H1 (cell line): ENCODE results near the gene TMUB2. TPM values are rescaled to one million over a fixed set of nuclear protein-coding genes. Genes with fewer than 3 reads are reported as not detected.

Source experiments
- CTCF ChIA-PET: fragments of 300-600 bp; sonication (Branson Sonifier 250); formaldehyde crosslinking; loops from one replicate; lab custom pipeline; 2021; ENCODE audit not compliant: partially characterized antibody; lab: Charles Lee
- POLR2A ChIA-PET: fragments of 300-600 bp; sonication (Branson Sonifier 250); formaldehyde crosslinking; loops from one replicate; lab custom pipeline; 2021; ENCODE audit warnings: inconsistent platforms; ENCODE audit not compliant: partially characterized antibody; lab: Charles Lee
- DNase-seq, 2 experiments: peaks; one replicate each; pipeline versions ENCODE4 v3.0.0 to v3.0.0-alpha.2; 2010 to 2022; ENCODE audit warnings: low spot score in 2 of 2, low read depth in 1 of 2, mixed read lengths in 1 of 2
- FAIRE-seq: peaks from 2 replicates; lab custom pipeline; 2011; peaks lifted over from hg19 to GRCh38; lab: Jason Lieb, UNC
- H2AFZ ChIP-seq: 2 replicates; pipeline ENCODE4 v1.8.1; 2012; ENCODE audit warnings: low read length, inconsistent platforms
- H2AK5ac ChIP-seq: 2 replicates; pipeline ENCODE4 v1.6.1; 2013; ENCODE audit warnings: low read depth, low read length
- H2BK120ac ChIP-seq: replicated peaks from 2 replicates; pipeline ENCODE3; 2013; ENCODE audit warnings: low read depth, low read length, inconsistent platforms
- H2BK12ac ChIP-seq: 2 replicates; pipeline ENCODE4 v1.6.1; 2013; ENCODE audit warnings: low read depth, low read length
- H2BK15ac ChIP-seq: 2 replicates; pipeline ENCODE4 v1.6.1; 2013; ENCODE audit warnings: low read length
- H2BK20ac ChIP-seq: 2 replicates; pipeline ENCODE4 v1.6.1; 2013; ENCODE audit warnings: low read length
- H2BK5ac ChIP-seq: 2 replicates; pipeline ENCODE4 v1.6.1; 2013; ENCODE audit warnings: low read depth, low read length
- H3K14ac ChIP-seq: 2 replicates; pipeline ENCODE4 v1.6.1; 2013; ENCODE audit warnings: inconsistent platforms; ENCODE audit not compliant: insufficient read length
- H3K18ac ChIP-seq: 2 replicates; pipeline ENCODE4 v1.6.1; 2013; ENCODE audit warnings: low read length; ENCODE audit errors: extremely low read depth
- H3K23ac ChIP-seq: 2 replicates; pipeline ENCODE4 v1.6.1; 2013; ENCODE audit warnings: inconsistent platforms; ENCODE audit not compliant: insufficient read length
- H3K23me2 ChIP-seq: 2 replicates; pipeline ENCODE4 v1.6.1; 2013; ENCODE audit warnings: low read depth, low read length
- H3K27ac ChIP-seq: 2 replicates; pipeline ENCODE4 v1.6.1; 2011; ENCODE audit warnings: low read depth, low read length, inconsistent platforms
- H3K27me3 ChIP-seq, 4 experiments: replicated peaks in 1 of 4; 1 replicate in 1 of 4; 2 replicates in 3 of 4; pipeline versions ENCODE4 v1.6.1 to v1.8.1; 2011 to 2013; ENCODE audit warnings: low read length in 3 of 4, mild to moderate bottlenecking in 3 of 4, inconsistent platforms in 2 of 4, mixed read lengths in 2 of 4, moderate library complexity in 1 of 4; ENCODE audit not compliant: control insufficient read depth in 3 of 4, insufficient read depth in 3 of 4; ENCODE audit errors: extremely low read depth in 1 of 4
- H3K36me3 ChIP-seq, 4 experiments: 2 replicates each; pipeline versions ENCODE4 v1.6.1 to v1.8.1; 2011 to 2013; ENCODE audit warnings: mild to moderate bottlenecking in 4 of 4, low read length in 3 of 4, moderate library complexity in 2 of 4, control low read depth in 1 of 4, inconsistent platforms in 1 of 4; ENCODE audit not compliant: insufficient read depth in 4 of 4, control insufficient read depth in 2 of 4
- H3K4ac ChIP-seq: replicated peaks from 2 replicates; pipeline ENCODE3; 2013; ENCODE audit warnings: low read length, low read depth, mixed read lengths, inconsistent platforms; ENCODE audit not compliant: insufficient read length
- H3K4me1 ChIP-seq, 4 experiments: replicated peaks in 1 of 4; 1 replicate in 1 of 4; 2 replicates in 3 of 4; pipeline versions ENCODE4 v1.6.1 to v1.8.1; 2011 to 2013; ENCODE audit warnings: low read length in 3 of 4, inconsistent platforms in 2 of 4, mixed read lengths in 1 of 4; ENCODE audit not compliant: insufficient read depth in 4 of 4, control insufficient read depth in 3 of 4
- H3K4me2 ChIP-seq, 2 experiments: 2 replicates each; pipeline versions ENCODE4 v1.6.1 to v1.8.1; 2011 to 2013; ENCODE audit warnings: low read depth in 2 of 2, low read length in 2 of 2, control low read depth in 1 of 2, inconsistent platforms in 1 of 2, mild to moderate bottlenecking in 1 of 2; ENCODE audit not compliant: insufficient read depth in 1 of 2
- H3K4me3 ChIP-seq, 4 experiments: fragments of 200-600, 300-600 bp in 1 of 4; sonication (generic), shearing (Covaris generic), sonication (Bioruptor Twin) in 1 of 4; 2 replicates each; pipeline versions ENCODE4 v1.5.1 to v1.8.1; 2011 to 2016; ENCODE audit warnings: low read length in 4 of 4, low read depth in 3 of 4, control low read depth in 2 of 4, inconsistent platforms in 2 of 4, mild to moderate bottlenecking in 2 of 4, mixed read lengths in 1 of 4, moderate library complexity in 1 of 4; ENCODE audit not compliant: insufficient read depth in 2 of 4; ENCODE audit errors: extremely low read depth in 1 of 4
- H3K56ac ChIP-seq: replicated peaks from 2 replicates; pipeline ENCODE3; 2013; ENCODE audit warnings: low read depth, mild to moderate bottlenecking, mixed read lengths, low read length, inconsistent platforms; ENCODE audit not compliant: insufficient read length
- H3K79me1 ChIP-seq: 2 replicates; pipeline ENCODE4 v1.6.1; 2013; ENCODE audit warnings: low read depth, low read length, control low read depth
- H3K79me2 ChIP-seq, 2 experiments: 2 replicates each; pipeline versions ENCODE4 v1.6.1 to v1.8.1; 2012 to 2013; ENCODE audit warnings: low read length in 2 of 2, mild to moderate bottlenecking in 2 of 2, inconsistent platforms in 1 of 2; ENCODE audit not compliant: insufficient read depth in 2 of 2, control insufficient read depth in 1 of 2
- H3K9ac ChIP-seq, 4 experiments: replicated peaks in 1 of 4; 1 replicate in 1 of 4; 2 replicates in 3 of 4; pipeline versions ENCODE4 v1.6.1 to v1.8.1; 2011 to 2013; ENCODE audit warnings: low read depth in 3 of 4, low read length in 3 of 4, control low read depth in 2 of 4, mild to moderate bottlenecking in 2 of 4, moderate library complexity in 2 of 4, inconsistent platforms in 1 of 4; ENCODE audit errors: extremely low read depth in 1 of 4
- H3K9me3 ChIP-seq, 2 experiments: 2 replicates each; pipeline versions ENCODE4 v1.6.1 to v1.8.1; 2012 to 2013; ENCODE audit warnings: mild to moderate bottlenecking in 2 of 2, moderate library complexity in 2 of 2, control low read depth in 1 of 2, inconsistent platforms in 1 of 2, low read depth in 1 of 2, low read length in 1 of 2, mixed read lengths in 1 of 2; ENCODE audit not compliant: insufficient read depth in 2 of 2
- H4K20me1 ChIP-seq, 2 experiments: replicated peaks in 1 of 2; 2 replicates each; pipeline versions ENCODE3 to v1.8.1; 2011 to 2013; ENCODE audit warnings: inconsistent platforms in 2 of 2, low read length in 2 of 2, mild to moderate bottlenecking in 1 of 2; ENCODE audit not compliant: insufficient read depth in 2 of 2, control insufficient read depth in 1 of 2
- H4K5ac ChIP-seq: 2 replicates; pipeline ENCODE4 v1.6.1; 2013; ENCODE audit warnings: low read length, low read depth, mixed read lengths, inconsistent platforms; ENCODE audit not compliant: insufficient read length
- H4K8ac ChIP-seq: 2 replicates; pipeline ENCODE4 v1.8.0; 2013; ENCODE audit warnings: mild to moderate bottlenecking, moderate library complexity, low read length, inconsistent platforms; ENCODE audit not compliant: insufficient read depth; ENCODE audit errors: extremely low read depth
- H4K91ac ChIP-seq: replicated peaks from 2 replicates; pipeline ENCODE3; 2013; ENCODE audit warnings: low read length, mixed read lengths, inconsistent platforms; ENCODE audit not compliant: insufficient read length
- CHD1 ChIP-seq: IDR thresholded peaks from 2 replicates; pipeline ENCODE4 v1.6.1; 2012; ENCODE audit warnings: low read depth, low read length, improper control_type of control experiment
- JUN ChIP-seq: IDR thresholded peaks from 2 replicates; pipeline ENCODE4 v1.6.1; 2011; ENCODE audit warnings: low read depth, mild to moderate bottlenecking, improper control_type of control experiment, low read length
- JUND ChIP-seq: IDR thresholded peaks from 2 replicates; pipeline ENCODE4 v1.6.1; 2011; ENCODE audit warnings: mild to moderate bottlenecking, improper control_type of control experiment, low read length
- MAX ChIP-seq: IDR thresholded peaks from 2 replicates; pipeline ENCODE4 v1.6.1; 2012; ENCODE audit warnings: inconsistent platforms
- POLR2A ChIP-seq, 2 experiments: IDR thresholded peaks; 1 replicate in 1 of 2; 2 replicates in 1 of 2; pipeline ENCODE4 v1.6.1; 2011; ENCODE audit warnings: low read depth in 2 of 2, low read length in 2 of 2, mild to moderate bottlenecking in 2 of 2; ENCODE audit errors: control extremely low read depth in 1 of 2
- POU5F1 ChIP-seq: IDR thresholded peaks from 2 replicates; pipeline ENCODE4 v1.6.1; 2011; ENCODE audit warnings: low read depth, mild to moderate bottlenecking, low read length, moderate library complexity
- SIN3A ChIP-seq, 2 experiments: IDR thresholded peaks in 1 of 2; conservative IDR thresholded peaks in 1 of 2; 2 replicates each; pipeline ENCODE4 v1.6.1; 2011 to 2012; ENCODE audit warnings: low read length in 2 of 2, improper control_type of control experiment in 1 of 2, low read depth in 1 of 2, mild to moderate bottlenecking in 1 of 2
- SIRT6 ChIP-seq: IDR thresholded peaks from one replicate; pipeline ENCODE4 v1.7.1; 2012; ENCODE audit warnings: low read length, inconsistent platforms
- SRF ChIP-seq: IDR thresholded peaks from 2 replicates; pipeline ENCODE4 v1.6.1; 2011; ENCODE audit warnings: mild to moderate bottlenecking, low read depth, low read length, moderate library complexity
- SUZ12 ChIP-seq: fragments of 200-600 bp; sonication (generic); IDR thresholded peaks from 2 replicates; pipeline ENCODE4 v1.6.1; 2012; ENCODE audit warnings: mild to moderate bottlenecking, inconsistent platforms, low read length, moderate library complexity, mixed read lengths
- TEAD4 ChIP-seq: IDR thresholded peaks from 2 replicates; pipeline ENCODE4 v1.6.1; 2012; ENCODE audit warnings: low read depth, low read length, inconsistent platforms, mixed read lengths
- WGBS, 2 experiments: shearing (Covaris generic) in 1 of 2; methylation state at CpG; one replicate each; pipeline versions ENCODE4 v1.1.6 to v1.1.7; 2013 to 2015; ENCODE audit warnings: low lambda C conversion rate in 2 of 2, mixed read lengths in 2 of 2, inconsistent platforms in 1 of 2, low coverage in 1 of 2, missing lambda C conversion rate in 1 of 2; ENCODE audit not compliant: insufficient replicate concordance in 2 of 2, insufficient coverage in 1 of 2, insufficient read length in 1 of 2; ENCODE audit errors: extremely low coverage in 1 of 2, missing lambda C conversion rate in 1 of 2; 5-methylcytosine and 5-hydroxymethylcytosine counted together
- polyA plus RNA-seq, 7 experiments: library from polyadenylated mRNA; depleted of rRNA in 3 of 7; stranded (reverse) in 5 of 7; unstranded in 2 of 7; fragments of >200 nt in 5 of 7; fragments of 200-250 nt in 2 of 7; gene quantifications; 1 replicate in 5 of 7; 2 replicates in 1 of 7; 4 replicates in 1 of 7; pipeline versions ENCODE4 v1.2.1 to v1.2.3, GENCODE V29; 2011 to 2013; ENCODE audit warnings: missing spikeins in 2 of 7, mixed read lengths in 2 of 7
- total RNA-seq: library from RNA; stranded (reverse); fragmentation: NEBNext Ultra II Directional; extraction: Animal tissue kit (Norgen Biotek cat#: 25700); gene quantifications from 2 replicates; pipeline ENCODE4 v1.2.1, GENCODE V29; 2021

TMUB2 gene
- total and polyA plus RNA-seq, 2 of the 8 experiments (the other 6 are each of a cell fraction or from before 2014, with no cell fraction given): 18.5 to 30.5 TPM

GRCh38 chr17:44220213-44221083 is 33.7 kb downstream of the TMUB2 start:
- H4K91ac ChIP-seq: peak overlapping the region; percentile 90
- no peak overlapping the region for H2BK20ac ChIP-seq
- peak overlapping the region; percentile 84 to 97 for H3K4me2 ChIP-seq
- no peaks in the 10 kb centered on the region for H3K27me3 ChIP-seq
- H3K79me1 ChIP-seq: peaks cover 9% of the 10 kb centered on the region
- H3K9ac ChIP-seq: peak overlapping the region; percentile 67 to 96 (median 92)
- peak overlapping the region; percentile 97 for H3K56ac ChIP-seq
- H2AFZ ChIP-seq: no peak overlapping the region
- FAIRE-seq: no peak
- H3K79me2 ChIP-seq: peaks cover 11 to 23% of the 10 kb centered on the region in 2 experiments
- no peak overlapping the region for H3K4ac ChIP-seq
- H3K36me3 ChIP-seq: peaks cover 11 to 17% (median 14%) of the 10 kb centered on the region in 4 experiments; a peak in 7 of 8 replicates
- peak in 1 of 2 experiments; percentile 72 for DNase-seq
- no peaks in the 10 kb centered on the region for H3K9me3 ChIP-seq
- peaks cover 21% of the 10 kb centered on the region for H3K23me2 ChIP-seq
- peaks cover 0 to 4% of the 10 kb centered on the region in 2 experiments for H4K20me1 ChIP-seq
- H3K27ac ChIP-seq: peak overlapping the region; percentile 87
- no peak overlapping the region for H2BK120ac ChIP-seq
- H2BK12ac ChIP-seq: no peak overlapping the region
- 2% methylated on average over 38 of the region's 108 CpGs; no CpG with 5 or more reads in 1 of the 2 experiments for WGBS, 2 experiments
- peak overlapping the region; percentile 99; the same call in 1 of the 2 replicates for H4K8ac ChIP-seq
- 0 out of 2 replicates have a peak overlapping the region, but pooled peaks have one; percentile 30 for H2AK5ac ChIP-seq
- peak overlapping the region; percentile 97 for H3K18ac ChIP-seq
- peaks cover 4 to 21% (median 5%) of the 10 kb centered on the region in 4 experiments; a peak in 6 of 7 replicates for H3K4me1 ChIP-seq
- peak overlapping the region; percentile 61; the same call in 1 of the 2 replicates for H2BK15ac ChIP-seq
- no peak overlapping the region for H3K14ac ChIP-seq
- H3K4me3 ChIP-seq: peak overlapping the region; percentile 79 to 100 (median 88)
- CTCF ChIA-PET: interaction anchor here (0.8 to 3.3 kb wide), 17 partner anchors 10 to 142 kb away, joined by 3 to 26 read pairs (median 5); partner anchors contain the start of genes GRN and RUNDC3A
- peak overlapping the region; percentile 90; the same call in 1 of the 2 replicates for H2BK5ac ChIP-seq
- POLR2A ChIA-PET: interaction anchor here (0.6 to 4.9 kb wide), 31 partner anchors 9 to 143 kb away, joined by 3 to 58 read pairs (median 4); partner anchors contain the start of genes ASB16, GRN, RUNDC3A and SLC25A39
- no peak overlapping the region for H3K23ac ChIP-seq
- H4K5ac ChIP-seq: peak overlapping the region; percentile 85
- peak; percentile 45; the same call in 1 of the 2 replicates for TF ChIP-seq MAX
- no peak; the same call in 1 of the 2 replicates for TF ChIP-seq CHD1
- peak; percentile 2 to 57; a peak in 2 of 3 replicates for TF ChIP-seq POLR2A (IDR thresholded peaks at IDR 0.05; ENCODE audit: control extremely low read depth in 1 of 2, low read depth in 2 of 2, low read length in 2 of 2)
- TF ChIP-seq JUND: no peak
- no peak; a peak in 1 of 4 replicates for TF ChIP-seq SIN3A (conservative IDR thresholded peaks at IDR 0.05 in 1 of 2, IDR thresholded peaks at IDR 0.05 in 1 of 2; ENCODE audit: low read depth in 1 of 2, low read length in 2 of 2)
- TF ChIP-seq SRF: no peak
- no peak for TF ChIP-seq SUZ12
- TF ChIP-seq JUN: no peak
- no peak for TF ChIP-seq POU5F1
- TF ChIP-seq SIRT6: no peak
- TF ChIP-seq TEAD4: no peak
